NCI-H345 (cell line): ENCODE data around the gene SLC5A2.
"Not testable (repeated sequence)": the region's sequence is repeated elsewhere in the genome, so short reads cannot be mapped to it uniquely, and the experiment has no call there.

Experiments used
- DNase-seq: peaks from one replicate; lab custom pipeline; 2025; lab: John Stamatoyannopoulos, UW

The SLC5A2 gene

GRCh38 chr16:31475946-31476302 lies 7.0 kb upstream of the SLC5A2 start:
- DNase-seq = no peak

- no peak for DNase-seq
Observed at GRCh38 chr16:31476303-31477219, 6.4 kb upstream of the SLC5A2 start.

- DNase-seq = no peak
Observed at GRCh38 chr16:31477220-31478216, 5.4 kb upstream of the SLC5A2 start.

- DNase-seq = no peak
Observed at GRCh38 chr16:31478956-31479355, 4.0 kb upstream of the SLC5A2 start.

GRCh38 chr16:31479751-31480150 lies 3.2 kb upstream of the SLC5A2 start:
- DNase-seq = no peak

- no peak for DNase-seq
Observed at GRCh38 chr16:31480851-31481536, 1.9 kb upstream of the SLC5A2 start.

GRCh38 chr16:31484048-31484447 lies 1.1 kb downstream of the SLC5A2 start:
- DNase-seq = not testable (repeated sequence)

GRCh38 chr16:31484491-31485171 lies 1.7 kb downstream of the SLC5A2 start:
- DNase-seq = no peak

- DNase-seq = no peak
Observed at GRCh38 chr16:31485571-31485970, 2.6 kb downstream of the SLC5A2 start.

GRCh38 chr16:31486045-31486444 lies 3.1 kb downstream of the SLC5A2 start:
- DNase-seq = no peak

GRCh38 chr16:31487071-31487719 lies 4.3 kb downstream of the SLC5A2 start:
- DNase-seq = no peak

- DNase-seq = peak; percentile 80
Observed at GRCh38 chr16:31487720-31488467, 5.0 kb downstream of the SLC5A2 start.

- no peak for DNase-seq
Observed at GRCh38 chr16:31488468-31489297, 5.8 kb downstream of the SLC5A2 start.

GRCh38 chr16:31489298-31489564 lies 6.3 kb downstream of the SLC5A2 start:
- no peak for DNase-seq

- no peak for DNase-seq
Observed at GRCh38 chr16:31489616-31490584, 7.0 kb downstream of the SLC5A2 start.

GRCh38 chr16:31491778-31492418 lies 9.0 kb downstream of the SLC5A2 start:
- no peak for DNase-seq

GRCh38 chr16:31493506-31494125 lies 10.7 kb downstream of the SLC5A2 start:
- no peak for DNase-seq
